T follicular helper cell (primary cell): ENCODE results near the gene OBSL1.

Experiments used
- DNase-seq: peaks from one replicate; pipeline ENCODE4 v3.0.0-alpha.2; 2020; ENCODE audit warnings: low read depth

OBSL1 gene

DNA sequence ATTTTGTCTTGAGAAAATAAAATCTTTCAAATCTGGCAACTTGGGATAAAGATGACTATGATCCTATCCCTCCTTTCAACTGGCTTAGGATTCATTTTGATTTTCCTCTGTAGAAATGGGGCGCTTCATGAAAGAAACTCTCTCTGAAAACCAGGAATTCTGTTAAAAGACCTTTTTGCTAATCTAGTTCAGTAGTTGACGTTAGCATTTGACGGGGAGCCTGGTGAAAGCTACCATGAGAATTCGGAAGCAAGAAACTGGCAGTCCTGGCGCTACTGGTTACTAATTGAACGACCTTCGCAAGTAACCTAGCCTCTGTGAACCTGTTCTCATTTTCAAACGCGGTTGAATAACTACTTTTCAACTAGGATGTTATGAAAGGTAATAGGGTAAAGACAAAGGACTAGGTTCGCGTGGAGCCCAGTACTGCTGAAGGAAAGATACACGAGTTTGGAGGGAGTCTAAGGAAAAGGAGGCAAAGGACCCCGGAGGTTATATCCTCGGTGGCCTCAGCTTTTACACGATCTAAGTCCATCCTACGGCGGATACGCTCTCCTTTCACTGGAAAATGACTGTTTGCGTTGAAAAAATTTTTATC lies 25.7 kb upstream of the OBSL1 start:
- DNase-seq = no peak

DNA sequence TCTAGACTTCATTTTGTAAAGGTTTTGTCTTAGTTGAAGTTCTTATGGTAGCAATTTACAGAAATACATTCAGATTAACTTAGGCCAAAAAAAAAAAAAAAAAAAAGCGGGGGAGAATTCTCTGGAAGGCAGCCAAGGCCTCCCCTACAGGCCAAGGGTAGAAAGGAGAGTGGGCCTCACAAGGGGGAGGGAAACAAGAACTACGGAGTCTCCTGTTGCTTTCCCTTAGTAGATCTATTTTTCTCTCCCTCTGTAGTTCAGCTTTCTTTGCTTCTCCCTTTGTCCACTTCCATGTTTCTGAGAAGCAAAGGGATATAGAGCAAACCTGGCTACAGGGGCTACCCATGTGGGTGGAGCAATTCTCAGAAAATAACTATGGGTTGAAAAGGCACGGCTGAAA lies 23.9 kb upstream of the OBSL1 start:
- DNase-seq = no peak

DNA sequence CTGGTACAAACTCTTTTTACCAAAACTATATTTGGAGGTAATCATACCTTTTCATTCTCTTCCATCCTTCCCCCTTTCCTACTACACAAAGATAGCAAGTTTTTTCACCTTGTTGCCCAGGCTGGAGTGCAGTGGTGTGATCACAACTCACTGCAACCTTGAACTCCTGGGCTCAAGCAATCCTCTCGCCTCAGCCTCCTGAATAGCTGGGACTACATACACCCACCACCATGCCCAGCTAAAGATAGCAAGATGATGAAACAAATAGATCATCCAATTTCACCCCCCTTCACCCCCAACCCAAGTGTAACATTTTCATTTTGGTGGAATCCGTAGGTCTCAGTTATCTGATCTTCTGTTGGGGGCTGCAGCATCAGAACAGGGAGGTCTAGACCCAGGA lies 21.8 kb upstream of the OBSL1 start:
- DNase-seq = no peak

DNA sequence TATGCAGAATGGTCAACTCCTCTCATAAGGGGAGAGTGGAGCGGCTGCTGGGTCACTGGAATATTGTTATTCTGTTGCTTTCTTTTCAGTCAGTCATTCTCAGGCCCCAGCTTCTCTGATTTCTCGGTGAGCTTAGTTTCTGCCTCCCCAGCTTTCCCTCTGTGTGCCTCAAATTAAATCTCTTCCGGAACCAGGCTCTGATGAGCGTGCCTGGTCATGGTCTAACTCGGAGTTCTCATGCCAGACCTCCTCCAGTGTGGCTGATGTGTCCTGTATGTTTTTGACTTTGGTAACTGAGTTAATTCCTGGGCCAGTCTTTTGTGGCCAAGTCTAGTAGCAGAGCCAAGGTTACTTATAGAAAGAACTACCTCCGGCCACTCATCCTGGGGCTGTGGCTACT lies 21.4 kb upstream of the OBSL1 start:
- DNase-seq = no peak

DNA sequence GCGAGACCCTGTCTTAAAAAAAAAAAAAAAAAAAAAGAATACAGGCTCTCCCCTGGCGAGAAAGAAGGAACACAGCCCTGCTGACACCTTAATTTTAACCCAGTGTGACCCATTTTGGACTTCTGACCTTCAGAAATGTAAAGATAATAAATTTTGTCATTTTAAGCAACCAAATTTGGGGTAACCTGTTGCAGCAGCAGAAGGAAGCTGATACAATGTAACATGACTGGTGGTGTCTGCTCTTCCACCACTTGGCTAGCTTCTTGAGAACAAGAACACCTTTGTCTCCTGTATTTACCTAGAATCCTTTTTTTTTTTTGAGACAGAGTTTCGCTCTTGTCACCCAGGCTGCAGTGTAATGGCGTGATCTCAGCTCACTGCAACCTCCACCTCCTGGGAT lies 19.8 kb upstream of the OBSL1 start:
- no peak for DNase-seq

DNA sequence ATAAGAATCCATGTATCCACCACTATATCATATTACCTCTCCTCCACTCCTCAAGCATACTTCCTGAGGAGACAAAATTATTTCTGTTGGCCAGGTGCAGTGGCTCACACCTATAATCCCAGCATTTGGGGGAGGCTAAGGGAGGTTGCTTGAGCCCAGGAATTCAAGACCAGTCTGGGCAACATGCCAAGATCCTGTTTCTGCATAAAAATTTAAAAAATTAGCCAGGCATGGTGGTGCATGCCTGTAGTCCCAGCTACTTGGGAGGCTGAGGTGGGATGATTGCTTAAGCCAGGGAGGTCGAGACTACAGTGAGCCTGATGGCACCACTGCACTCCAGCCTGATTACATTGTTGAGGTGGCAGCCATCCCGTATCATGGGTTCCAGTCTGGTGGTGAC lies 10.0 kb upstream of the OBSL1 start:
- no peak for DNase-seq

DNA sequence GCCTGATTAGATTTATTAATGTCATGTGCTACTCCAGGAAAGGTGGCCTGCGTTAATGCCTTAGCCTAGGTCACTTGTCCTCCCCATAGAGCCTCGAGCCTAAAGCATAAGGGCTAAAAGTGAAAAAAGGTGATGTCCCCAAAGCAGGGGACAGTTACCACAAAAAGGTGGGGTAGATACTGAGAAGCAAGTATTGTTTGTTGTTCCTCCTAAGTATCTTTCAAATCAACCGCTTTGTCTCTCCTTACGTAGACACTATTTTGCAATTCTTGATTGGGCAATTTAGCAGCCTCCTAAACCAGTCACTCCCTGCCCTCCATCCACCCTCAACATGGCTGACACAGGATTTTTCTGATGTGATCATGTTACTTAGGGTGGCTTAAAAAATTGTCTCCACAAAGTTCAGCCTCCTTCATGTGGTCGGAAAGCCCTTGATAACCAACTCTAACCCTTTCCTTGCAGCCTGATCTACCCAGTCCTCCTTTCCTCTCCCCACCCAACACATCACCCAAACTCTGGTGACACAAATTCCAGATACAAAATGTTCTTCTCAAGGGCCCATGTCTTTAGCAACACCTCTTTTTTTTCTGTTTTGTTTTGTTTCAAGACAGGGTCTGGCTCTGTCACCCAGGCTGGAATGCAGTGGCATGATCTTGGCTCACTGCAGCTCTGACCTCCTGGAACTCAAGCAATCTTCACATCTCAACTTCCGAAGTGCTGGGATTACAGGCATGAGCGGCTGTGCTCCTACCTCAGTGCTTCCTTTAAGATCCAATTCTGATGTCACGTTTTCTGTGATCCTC lies 7.7 kb upstream of the OBSL1 start:
- no peak for DNase-seq

DNA sequence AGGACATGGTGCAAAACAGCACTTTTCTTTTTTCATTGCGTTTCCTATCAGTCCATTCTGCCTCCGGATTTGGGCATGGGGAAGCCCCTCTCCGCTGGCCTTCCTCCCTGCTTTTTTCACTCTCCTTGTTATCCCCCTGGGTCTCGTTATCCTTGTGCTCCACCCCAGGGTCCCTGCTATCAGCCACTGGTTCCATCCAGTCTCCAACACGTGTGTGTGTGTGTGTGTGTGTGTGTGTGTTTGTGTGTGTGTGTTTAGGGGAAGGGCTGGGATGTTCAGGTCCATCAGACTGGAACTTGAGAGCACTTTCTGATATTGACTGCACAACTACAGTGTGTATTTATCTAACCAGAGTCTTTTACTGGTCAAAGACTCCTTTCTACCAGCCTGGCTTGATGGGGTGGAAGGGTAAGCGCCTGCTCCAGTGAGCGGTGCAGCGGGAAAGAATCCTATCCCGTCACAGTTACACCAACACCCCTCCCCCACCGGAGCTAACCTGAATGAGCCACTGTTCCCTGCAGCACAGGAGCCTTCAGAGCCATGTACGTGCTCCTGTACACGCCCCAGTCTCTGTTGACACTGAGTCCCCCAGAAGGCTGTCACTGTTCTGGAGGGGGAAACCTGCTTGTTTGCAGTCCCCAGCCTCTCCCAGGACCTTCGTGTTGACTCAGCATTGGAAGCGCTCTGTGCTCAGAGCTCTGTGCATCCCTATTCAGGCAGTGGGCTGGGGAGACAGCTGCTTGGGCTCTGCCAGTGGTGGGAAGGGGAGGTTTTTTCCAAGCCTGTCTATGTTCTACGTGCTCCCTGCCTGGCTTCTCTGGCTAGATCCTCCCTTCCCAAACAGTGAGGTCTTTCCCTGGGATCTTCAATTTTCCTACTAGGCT lies 5.4 kb upstream of the OBSL1 start:
- no peak for DNase-seq

DNA sequence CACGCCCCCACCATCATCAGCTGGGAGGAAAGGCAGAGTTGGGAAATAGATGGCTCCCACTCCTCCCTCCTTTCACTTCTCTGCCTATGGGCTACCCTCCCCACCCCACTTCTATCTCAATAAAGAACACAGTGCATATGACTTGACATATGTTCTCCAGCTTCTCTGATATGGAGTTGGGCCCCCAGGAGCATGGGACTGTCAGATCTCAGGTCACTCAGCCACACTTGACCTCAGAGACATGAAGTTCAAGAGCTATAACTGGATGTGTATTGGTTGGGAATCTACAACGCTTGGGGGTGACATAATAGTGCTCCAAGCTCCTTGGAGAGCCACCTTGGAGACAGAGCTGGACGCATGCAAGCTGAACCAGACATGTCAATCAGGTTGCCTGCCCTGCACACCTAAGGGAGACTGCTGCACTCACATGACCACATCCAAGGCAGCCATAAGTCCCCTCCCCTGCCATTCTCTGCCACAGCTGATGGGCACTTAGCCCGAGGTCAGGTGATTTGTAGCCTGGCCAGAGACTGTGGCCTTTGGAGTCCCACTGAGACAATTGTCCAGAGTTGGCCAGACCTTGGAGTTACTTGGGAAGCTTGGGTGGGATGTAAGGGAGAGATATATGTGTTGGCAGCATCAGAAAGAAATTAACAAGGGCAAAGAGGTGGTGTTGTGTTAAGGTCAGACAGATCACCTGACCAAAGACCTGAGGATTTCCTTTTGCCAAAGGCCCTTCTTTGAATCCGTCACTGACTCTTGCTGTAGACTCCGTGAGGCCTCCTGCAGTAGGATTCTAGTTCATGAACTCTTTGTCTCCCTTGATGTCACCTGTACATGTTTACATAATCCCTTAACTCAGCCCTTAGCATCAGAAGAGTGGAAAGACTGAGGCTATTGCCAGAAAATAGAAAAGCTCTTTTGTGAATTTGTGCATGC lies 4.5 kb upstream of the OBSL1 start:
- DNase-seq = no peak

DNA sequence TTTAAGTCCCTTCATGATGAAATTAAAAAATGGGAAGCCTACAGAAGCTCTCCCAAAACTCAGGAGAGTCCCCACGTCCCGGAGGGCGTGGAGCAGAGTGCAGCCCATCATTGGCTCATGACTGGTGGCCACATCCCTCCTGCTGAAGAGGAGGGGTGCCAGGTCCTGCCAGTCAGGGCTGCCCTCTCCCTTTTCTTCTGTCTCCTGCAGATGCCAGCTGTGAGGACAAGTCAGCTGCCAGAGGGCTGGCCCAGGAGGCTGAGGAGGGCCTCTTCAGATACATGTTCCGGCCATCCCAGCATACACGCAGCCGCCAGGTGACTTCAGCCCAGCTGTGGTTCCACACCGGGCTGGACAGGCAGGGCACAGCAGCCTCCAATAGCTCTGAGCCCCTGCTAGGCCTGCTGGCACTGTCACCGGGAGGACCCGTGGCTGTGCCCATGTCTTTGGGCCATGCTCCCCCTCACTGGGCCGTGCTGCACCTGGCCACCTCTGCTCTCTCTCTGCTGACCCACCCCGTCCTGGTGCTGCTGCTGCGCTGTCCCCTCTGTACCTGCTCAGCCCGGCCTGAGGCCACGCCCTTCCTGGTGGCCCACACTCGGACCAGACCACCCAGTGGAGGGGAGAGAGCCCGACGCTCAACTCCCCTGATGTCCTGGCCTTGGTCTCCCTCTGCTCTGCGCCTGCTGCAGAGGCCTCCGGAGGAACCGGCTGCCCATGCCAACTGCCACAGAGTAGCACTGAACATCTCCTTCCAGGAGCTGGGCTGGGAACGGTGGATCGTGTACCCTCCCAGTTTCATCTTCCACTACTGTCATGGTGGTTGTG lies 3.4 kb upstream of the OBSL1 start:
- DNase-seq = no peak

DNA sequence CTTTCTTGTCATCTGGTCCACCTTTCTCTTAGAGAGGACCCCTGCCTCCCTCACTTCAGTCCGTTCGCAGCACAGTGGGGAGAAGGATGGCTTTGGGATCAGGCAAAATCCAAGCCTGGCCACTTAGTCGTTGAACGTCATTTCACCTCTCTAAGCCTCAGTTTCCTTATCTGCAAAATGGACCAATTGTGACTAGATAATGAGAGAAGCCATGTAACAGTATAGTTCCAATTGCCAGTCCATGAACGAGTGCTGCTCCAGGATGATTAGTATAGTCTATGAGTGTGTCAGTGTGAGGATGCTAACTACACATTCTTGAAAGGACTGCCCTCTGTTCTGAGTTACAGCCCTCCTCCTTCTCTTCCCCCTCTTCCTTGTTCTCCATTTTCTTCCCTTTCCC lies 1.8 kb upstream of the OBSL1 start:
- no peak for DNase-seq

DNA sequence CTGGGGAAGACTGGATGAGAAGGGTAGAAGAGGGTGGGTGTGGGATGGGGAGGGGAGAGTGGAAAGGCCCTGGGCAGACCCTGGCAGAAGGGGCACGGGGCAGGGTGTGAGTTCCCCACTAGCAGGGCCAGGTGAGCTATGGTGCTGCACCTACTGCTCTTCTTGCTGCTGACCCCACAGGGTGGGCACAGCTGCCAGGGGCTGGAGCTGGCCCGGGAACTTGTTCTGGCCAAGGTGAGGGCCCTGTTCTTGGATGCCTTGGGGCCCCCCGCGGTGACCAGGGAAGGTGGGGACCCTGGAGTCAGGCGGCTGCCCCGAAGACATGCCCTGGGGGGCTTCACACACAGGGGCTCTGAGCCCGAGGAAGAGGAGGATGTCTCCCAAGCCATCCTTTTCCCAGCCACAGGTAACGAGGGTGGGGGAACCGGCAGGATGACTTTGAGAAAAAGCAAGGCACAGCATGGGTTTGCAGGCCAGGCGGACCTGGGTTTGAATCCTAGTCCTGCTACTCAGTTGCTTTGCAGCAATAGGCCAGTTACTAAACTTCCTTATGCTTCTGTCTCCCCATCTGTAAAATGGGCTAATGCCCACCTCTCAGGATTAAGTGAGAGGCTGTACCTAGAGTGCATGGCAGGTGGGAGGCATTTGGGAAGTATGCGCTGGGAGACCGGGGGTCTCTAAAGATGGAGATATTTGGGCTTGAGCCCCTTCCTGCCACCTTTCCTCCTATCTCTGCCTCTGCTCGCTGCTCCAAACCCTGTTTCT lies 1.1 kb upstream of the OBSL1 start, which contains the start of gene INHA:
Gene INHA (plus strand): TSS at position 74 of the 765 bp plus-strand sequence. CDS start 65 bp downstream, at position 139.
- no peak for DNase-seq

DNA sequence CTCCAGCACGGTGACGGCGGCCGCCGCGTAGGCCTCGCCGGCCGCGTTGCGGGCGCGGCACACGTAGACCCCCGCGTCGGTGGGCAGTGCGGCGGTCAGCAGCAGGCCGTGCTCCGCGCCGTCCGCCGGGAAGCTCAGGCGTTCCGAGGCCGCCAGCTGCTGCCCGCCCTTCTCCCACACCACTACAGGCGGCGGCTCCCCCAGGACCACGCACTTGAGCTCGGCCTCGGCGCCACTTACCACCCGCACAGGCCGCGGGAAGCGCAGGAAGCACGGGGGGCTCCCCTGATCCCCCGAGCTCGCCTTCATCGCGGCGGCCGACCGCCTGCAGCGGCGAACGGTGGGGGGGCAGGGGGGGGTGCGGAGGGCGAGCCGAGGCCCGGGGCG lies 422 bp downstream of the OBSL1 start:
- no peak for DNase-seq

DNA sequence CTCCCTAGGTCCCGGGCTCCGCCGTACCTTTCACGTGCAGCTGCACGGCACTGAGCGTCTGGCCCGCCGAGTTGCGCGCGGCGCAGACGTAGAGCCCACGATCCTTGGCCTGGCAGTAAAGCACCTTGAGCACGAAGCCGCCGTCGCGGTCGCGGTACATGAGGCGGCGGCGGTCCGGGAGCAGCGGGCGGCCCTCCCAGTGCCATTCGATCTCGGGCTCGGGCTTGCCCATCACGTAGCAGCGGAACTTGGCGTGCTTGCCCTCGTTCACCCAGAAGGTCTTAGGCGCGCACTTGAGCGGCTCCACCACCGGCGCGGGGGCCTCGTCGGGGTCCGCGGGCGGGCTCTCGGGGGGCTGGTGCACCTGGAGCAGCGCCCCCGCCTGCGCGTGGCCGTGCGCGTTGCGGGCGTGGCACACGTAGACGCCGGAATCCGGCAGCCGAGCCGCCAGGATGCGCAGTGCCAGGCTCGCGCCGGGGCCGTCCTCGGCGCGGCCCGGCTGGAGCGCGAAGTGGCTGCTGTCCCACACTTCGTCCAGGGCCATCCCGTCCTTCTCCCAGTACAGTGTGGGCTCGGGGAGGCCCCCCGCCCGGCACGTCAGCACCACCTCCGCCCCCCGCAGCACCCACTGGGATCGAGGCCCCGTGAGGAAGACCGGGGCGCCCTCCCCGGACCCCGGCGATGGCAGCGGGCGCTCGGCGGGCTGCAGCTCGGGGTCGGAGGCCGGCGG lies 980 bp downstream of the OBSL1 start:
- no peak for DNase-seq

DNA sequence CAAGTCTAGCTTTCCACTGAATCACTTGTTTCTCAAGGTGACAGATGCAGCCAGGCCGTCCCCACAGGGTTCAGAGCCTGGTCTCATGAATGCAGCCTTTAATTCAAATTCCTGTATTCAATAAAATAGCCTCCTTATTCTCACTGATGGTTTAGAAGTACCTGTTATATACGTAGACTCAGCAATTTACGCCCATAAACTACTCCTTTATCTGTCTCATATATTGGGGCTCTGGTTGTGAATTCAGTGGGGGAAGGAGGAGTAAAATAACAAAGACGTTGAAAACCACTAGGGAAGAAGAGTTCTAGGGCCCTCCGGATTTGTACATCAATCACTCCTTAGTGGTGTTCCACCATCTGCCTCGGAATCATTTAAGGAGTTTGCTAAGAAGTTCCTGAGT lies 1.7 kb downstream of the OBSL1 start:
- no peak for DNase-seq

DNA sequence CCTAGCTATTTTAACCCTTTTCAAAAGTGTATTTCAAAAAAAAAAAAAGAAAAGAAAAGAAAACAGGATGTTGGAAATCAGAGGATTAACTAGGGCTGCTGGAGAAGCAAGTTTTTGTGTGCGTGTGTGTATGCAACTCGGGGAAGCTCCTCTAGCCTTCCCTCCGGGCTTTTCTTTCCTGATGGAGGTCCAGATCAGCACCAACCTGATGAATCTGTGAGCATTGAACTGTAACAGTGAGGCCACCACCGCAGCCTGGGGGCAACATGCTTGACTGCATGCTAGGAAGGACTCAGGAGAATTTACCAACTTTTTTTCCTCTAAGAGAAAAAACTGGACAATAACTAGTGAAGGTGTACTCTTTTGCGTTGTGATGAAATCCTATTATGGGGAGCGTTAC lies 2.3 kb downstream of the OBSL1 start:
- no peak for DNase-seq

DNA sequence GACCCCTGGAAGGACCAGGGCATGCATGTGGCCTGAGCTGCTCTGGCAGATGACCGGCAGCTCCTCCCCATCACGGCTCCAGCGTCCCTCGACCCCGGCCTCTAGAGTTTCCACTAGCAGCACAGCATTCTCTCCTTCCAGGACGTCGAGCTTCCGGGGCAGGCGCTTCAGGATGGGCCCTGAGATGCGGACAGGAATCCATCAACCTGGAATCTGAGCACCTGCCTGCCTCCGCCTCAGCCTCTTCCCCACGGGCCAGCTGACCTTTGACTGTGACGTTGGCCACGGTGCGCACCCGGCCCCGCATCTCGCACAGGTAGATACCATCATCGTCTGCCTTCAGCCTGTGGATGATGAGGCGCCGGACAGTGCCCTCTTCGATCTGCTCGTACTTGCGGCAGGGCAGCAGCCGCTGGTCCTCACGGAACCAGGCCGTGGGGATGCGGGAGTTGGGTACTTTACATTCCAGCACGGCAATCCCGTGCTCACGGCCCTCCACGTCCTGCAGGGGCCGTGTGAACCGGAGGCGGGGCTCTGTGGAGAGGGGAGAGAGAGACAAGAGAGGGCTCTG lies 3.5 kb downstream of the OBSL1 start:
- DNase-seq = no peak

DNA sequence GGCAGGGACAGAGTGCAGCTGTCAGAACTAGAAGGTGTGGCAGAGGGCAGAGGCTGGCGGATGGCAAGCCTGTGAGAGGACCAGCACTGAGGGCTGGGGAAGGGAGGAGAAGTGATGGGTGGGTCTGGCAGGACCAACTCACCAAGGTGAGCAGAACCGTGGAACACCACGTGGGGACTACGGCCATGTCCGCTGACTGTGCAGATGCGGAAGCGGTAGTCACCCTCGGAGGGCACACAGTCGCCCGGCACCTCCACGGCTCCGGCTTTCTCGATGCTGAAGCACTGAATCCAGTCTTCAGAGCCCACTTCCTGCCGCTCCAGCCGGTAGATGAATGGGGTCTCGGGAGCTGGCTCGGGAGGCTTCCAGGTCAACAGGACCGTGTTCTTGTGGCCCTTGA lies 4.2 kb downstream of the OBSL1 start:
- no peak for DNase-seq

DNA sequence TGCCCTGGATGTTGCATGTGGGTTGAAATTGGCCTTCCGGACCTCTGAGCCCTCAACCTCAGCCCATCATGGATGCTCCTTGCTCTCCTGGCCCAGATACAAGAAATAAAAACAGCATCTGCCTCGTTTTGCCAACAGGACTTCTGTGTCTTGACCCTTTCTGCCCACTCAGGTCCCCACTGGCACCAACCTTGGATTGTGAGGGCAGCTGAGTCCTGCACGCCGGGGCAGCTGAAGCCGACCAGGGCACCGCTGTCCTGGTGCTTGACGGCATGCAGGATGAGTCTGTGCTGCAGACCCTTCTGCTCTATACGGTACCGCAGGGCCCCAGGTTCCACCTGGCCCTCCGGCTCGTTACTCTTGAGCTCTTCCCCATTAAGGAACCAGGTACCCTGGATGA lies 4.7 kb downstream of the OBSL1 start:
- DNase-seq = no peak
